KOPT-K1 (cell line): ENCODE measurements around the gene KLHL8.

ENCODE experiments used
- H3K27ac ChIP-seq: fragments of 200-600 bp; sonication (generic); 2 replicates; pipeline ENCODE4 v1.5.1; 2016; ENCODE audit warnings: antibody characterized with exemption, mild to moderate bottlenecking, low read depth, low read length; ENCODE audit not compliant: poor library complexity, severe bottlenecking
- H3K36me3 ChIP-seq: fragments of 200-600 bp; sonication (generic); 2 replicates; pipeline ENCODE4 v1.5.1; 2017; ENCODE audit warnings: antibody characterized with exemption, mild to moderate bottlenecking, low read length, moderate library complexity; ENCODE audit not compliant: insufficient read depth
- H3K9me3 ChIP-seq: fragments of 200-600 bp; sonication (generic); 2 replicates; pipeline ENCODE4 v1.5.1; 2017; ENCODE audit warnings: antibody characterized with exemption, low read length, mild to moderate bottlenecking; ENCODE audit not compliant: insufficient read depth, poor library complexity, severe bottlenecking

KLHL8 gene

DNA sequence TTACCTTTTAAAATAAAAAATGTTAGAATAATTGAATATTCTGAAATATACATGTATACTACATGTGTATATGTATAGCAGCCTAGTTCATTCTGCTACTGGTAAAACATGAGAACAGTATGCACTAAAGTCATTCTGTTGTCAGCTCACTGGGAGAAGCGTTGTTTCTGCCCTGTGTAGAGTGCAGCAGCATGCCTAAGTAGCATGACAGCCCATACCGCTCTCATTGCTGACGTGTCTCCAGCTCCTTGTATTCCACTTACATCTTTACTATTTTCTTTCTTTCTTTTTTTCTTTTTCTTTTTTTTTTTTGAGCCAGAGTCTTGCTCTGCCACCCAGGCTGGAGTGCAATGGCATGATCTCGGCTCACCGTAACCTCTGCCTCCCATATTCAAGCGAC lies 90.7 kb downstream of the KLHL8 start:
- Histone ChIP-seq H3K36me3 (peaks cover 98% of the 10 kb centered on the region), H3K9me3 (no peaks in the 10 kb centered on the region), H3K27ac (no peak overlapping the region)

DNA sequence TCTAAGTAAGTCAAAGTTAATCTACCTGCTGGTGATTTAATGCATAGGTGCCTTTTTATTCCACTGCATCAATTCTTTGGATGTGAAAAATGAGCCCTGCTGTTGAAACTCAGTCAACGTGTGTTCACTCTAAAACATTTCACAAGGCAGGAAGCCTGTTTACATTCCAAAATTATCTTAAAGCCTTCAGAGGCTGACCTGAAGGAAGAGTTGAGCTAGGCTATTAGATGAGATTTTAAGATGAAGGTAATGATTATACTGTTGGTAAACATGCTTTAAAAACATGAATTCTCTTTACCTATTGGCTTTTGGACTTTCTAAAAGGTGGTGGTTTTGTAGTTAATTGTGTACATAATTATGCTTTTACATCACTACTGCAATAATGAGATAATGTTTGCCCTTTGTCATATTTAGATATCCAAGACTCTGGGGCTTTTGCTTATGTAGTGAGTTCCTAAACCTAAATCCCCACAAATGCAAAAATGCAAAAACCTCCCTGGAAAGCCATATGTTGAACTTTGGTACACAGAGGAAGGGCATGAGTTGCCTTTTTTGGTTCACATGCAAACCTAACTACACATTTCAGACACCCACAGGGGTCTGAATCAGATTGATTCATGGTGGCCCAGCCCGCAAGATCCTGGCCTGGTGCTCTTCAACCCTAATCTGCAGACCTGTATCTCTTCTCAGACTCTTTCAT lies 92.3 kb downstream of the KLHL8 start:
- Histone ChIP-seq H3K9me3 (no peaks in the 10 kb centered on the region), H3K27ac (no peak overlapping the region), H3K36me3 (peaks cover 98% of the 10 kb centered on the region)

DNA sequence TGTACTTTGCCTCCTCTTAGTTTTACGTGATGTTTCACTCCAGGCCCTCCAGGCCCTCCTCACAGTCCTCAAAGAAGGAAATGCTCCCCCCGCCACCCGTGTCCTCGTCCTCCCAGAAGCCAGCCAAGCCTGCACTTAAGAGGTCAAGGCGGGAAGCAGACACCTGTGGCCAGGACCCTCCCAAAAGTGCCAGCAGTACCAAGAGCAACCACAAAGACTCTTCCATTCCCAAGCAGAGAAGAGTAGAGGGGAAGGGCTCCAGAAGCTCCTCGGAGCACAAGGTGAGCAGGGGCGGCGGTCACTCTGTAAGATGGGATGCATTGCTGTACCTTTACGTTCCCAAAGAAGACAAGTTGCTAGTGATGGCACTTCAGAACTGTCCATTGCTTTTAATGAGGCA lies 94.4 kb downstream of the KLHL8 start:
- H3K36me3 ChIP-seq: peaks cover 94% of the 10 kb centered on the region
- H3K27ac ChIP-seq: no peak overlapping the region
- no peaks in the 10 kb centered on the region for H3K9me3 ChIP-seq

DNA sequence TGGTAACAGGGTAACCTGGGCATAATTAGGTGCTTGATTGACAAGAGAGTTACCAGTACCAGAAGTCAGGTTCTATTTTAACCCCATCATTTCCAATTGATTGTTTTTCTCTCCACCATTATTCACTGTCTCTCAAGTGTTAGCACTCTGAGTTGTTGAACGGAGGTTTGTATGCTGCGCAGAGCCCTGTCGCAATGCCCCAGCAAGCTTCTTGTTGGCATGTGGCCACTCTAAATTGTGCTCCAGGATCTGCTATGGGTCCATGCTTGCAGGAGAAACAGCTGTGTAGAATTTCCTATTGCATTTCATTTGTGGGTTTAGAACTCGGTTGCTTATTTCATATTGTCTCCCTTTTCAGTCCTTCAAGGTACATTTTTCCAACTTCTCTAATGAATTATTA lies 98.2 kb downstream of the KLHL8 start:
- peaks cover 94% of the 10 kb centered on the region for H3K36me3 ChIP-seq
- no peaks in the 10 kb centered on the region for H3K9me3 ChIP-seq
- no peak overlapping the region for H3K27ac ChIP-seq

DNA sequence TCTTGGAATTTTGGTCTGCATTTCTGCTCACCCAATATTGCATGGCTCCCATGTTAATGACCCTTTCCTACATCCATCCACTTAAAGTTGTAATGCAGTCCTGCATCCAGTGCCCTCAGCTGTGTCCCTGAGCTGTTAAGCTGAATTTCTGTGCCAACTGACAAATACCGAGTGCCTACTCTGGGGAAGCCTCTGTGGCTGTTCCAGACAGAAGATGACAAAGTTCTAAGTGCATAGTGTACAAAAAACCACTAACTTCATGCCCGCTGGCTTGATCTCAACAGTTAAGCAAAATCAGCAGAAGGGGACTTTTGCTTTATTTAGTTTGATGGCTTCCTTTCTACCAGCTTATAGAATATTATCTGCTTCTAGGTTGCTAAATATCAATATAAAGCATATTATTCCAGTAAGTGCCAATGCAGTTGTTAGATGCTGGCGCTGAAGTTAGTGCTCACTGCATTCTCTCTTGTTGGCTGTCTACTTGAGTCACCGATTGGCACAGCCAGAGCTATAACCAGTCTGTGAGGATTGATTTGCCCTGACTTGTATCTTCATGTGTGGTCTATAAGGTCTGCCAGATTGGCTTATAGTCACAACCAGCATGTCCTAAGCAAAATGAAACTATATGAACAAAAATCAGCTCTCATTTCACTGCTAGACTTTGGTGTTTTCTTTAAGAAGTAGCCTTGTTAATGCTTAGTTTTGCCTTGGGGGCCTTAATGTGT lies 98.9 kb downstream of the KLHL8 start:
- no peak overlapping the region for H3K27ac ChIP-seq
- H3K36me3 ChIP-seq: peaks cover 94% of the 10 kb centered on the region

DNA sequence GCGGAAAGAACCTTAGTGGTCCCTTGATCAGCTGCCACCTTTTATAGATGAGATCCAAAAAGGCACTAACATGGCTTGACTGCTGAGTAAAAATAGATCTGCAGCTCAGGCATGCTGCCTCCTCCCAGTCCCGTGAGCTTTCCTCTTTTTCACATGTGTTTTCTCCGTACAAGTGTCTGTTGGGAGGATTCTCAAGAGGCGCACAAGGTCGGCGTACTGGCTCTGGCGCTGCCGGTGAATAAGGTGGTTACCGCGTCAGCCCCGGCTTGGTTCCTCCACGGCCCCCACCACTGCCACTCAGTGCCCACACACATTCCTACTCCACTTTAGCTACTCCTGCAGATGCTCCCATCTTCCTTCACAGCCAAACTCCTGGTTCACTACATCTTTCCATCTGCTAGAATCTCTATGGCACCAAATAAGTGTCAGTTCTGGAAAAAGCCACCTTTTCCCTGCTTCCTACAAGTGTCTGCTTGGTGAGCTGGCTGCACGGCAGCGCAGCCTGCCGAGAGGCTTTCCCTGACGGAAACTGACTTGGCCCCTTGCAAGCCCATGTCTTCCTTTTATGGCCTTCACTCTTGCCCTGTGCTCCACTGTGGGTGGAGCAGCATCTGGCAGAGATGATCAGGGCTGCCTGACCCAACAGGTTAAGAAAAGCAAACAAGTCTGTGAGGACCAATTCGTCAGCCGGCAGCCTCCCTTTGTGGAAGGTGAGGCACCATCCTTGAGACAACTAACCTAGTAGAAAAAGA lies 99.8 kb downstream of the KLHL8 start:
- peaks cover 94% of the 10 kb centered on the region for H3K36me3 ChIP-seq
- no peak overlapping the region for H3K27ac ChIP-seq
- no peaks in the 10 kb centered on the region for H3K9me3 ChIP-seq

More for the DNA sequence above, 98.9 kb downstream of the KLHL8 start:
- H3K9me3 ChIP-seq: no peaks in the 10 kb centered on the region

DNA sequence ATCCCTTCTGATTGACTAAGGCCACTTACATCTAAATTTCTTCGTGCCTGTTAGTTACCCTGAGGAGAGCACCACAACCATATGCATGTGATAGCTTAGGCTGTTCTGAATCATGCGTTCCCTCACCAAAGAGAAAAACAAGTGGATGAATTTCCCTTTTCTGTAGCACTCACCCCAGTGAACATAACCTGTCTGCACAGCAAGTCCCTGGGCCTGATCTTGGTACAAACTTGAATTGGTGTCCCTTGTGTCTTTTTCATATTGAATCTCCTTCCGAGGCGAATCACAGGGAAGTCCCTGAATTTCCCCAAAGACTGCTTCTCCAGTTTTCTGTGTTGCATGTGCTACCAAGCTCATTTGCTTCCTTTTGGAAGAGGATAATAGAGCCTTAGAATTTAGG lies 100.4 kb downstream of the KLHL8 start:
- H3K36me3 ChIP-seq: peaks cover 94% of the 10 kb centered on the region
- no peak overlapping the region for H3K27ac ChIP-seq
- H3K9me3 ChIP-seq: no peaks in the 10 kb centered on the region

DNA sequence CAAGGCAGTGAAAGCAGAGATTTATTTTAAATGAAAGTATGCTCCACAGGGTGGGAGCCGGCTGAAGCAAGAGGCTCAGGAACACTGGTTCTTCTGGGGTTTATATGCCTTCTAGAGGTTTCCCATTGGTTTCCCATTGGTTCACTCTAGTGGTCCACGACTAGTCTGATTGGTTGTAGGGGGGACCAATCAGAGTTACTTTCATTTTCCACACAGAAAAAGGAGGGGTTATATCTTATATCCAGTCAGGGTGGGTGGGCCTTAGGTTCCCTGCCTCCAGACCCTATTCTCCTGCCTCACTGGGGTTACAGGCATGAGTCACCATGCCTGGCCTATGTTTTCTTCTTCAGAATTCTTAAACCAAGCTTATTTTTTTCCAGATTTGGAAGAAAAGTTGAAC lies 101.6 kb downstream of the KLHL8 start:
- Histone ChIP-seq H3K36me3 (peaks cover 92% of the 10 kb centered on the region), H3K27ac (no peak overlapping the region), H3K9me3 (no peaks in the 10 kb centered on the region)

DNA sequence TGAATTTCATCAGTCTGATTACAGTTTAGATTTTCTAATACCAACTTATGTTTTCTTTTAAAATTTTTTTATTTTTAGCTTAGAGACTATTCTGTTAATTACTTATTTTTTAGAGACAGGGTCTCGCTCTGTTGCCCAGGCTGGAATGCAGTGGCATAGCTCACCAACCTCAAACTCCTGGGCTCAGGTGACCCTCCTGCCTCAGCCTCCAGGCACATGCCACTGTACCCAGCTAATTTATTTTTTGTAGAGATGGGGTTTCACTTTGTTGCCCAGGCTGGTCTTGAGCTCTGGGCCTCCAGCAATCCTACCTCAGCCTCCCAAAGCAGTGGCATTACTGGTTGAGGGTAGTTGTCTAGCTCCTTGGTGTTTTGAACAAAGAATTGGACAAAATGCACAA lies 102.0 kb downstream of the KLHL8 start:
- no peak overlapping the region for H3K27ac ChIP-seq
- H3K9me3 ChIP-seq: no peaks in the 10 kb centered on the region
- peaks cover 91% of the 10 kb centered on the region for H3K36me3 ChIP-seq

DNA sequence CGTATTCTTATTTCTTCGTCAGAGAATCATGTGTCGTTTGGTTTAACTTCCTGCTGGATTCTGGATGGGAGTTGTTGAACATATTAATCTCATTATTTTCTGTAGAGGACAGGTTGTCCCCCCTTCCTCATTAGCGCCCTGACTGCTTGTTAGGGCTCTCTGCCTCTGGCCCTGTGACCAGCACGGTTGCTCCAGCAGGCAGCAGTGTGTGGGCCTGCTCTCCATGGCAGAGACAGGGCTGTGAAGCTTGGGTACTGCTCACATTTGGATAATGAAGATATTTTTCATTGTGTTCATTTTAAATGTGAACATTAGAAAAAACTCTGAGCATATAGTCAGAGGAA lies 102.7 kb downstream of the KLHL8 start:
- Histone ChIP-seq H3K27ac (no peak overlapping the region), H3K36me3 (peaks cover 93% of the 10 kb centered on the region), H3K9me3 (no peaks in the 10 kb centered on the region)

DNA sequence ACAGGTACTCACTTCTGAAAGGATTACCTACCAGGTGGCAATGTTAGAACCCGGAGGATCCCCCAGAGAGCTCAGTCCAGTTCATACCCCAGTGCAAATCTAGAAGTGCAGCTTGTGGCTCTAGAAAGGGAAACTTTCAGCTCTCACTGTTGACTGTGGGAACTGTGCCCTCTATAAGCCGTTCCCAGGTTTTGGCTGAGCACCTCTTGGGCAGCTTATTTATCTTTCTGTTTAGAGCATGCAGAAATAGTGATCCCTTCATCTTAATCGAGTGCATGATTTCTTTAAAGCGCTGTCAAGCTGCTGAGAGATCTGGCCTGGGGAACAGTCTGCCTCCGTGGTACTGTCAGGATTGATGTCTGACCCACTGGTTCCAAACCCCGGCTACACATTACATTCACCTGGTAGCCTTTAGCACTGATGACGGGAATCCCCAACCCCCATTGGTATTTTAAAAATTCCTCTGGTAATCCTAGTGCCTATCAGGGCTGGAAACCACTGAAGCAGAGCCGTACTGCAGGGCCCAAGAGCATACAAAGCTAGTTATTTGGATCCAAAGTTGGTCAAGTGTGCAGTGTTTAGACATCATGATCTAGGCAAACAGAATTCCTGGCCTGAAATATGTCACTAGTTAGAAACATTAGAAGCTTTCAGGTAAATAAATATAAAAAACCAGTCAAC lies 103.2 kb downstream of the KLHL8 start:
- Histone ChIP-seq H3K27ac (no peak overlapping the region), H3K36me3 (peaks cover 95% of the 10 kb centered on the region), H3K9me3 (no peaks in the 10 kb centered on the region)

DNA sequence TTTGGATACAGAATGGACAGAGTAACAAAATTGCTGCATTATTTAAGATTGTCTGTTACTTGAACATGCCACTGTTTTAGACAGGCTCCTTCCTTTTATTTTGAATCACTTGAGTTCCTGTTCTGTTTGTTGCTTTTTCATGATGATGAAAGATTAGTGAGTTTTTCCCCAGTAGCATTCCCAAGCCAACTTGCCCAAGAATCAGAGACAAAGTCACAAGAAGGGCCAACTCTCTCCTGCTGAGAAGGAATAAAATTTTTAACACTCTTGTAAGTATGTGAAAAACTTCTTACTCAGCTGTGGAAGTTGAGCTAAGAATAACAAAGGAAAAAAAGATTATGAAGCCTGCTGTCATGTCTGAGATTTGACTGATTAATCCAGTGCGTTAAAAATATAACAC lies 104.2 kb downstream of the KLHL8 start:
- peaks cover 95% of the 10 kb centered on the region for H3K36me3 ChIP-seq
- no peaks in the 10 kb centered on the region for H3K9me3 ChIP-seq
- H3K27ac ChIP-seq: no peak overlapping the region

DNA sequence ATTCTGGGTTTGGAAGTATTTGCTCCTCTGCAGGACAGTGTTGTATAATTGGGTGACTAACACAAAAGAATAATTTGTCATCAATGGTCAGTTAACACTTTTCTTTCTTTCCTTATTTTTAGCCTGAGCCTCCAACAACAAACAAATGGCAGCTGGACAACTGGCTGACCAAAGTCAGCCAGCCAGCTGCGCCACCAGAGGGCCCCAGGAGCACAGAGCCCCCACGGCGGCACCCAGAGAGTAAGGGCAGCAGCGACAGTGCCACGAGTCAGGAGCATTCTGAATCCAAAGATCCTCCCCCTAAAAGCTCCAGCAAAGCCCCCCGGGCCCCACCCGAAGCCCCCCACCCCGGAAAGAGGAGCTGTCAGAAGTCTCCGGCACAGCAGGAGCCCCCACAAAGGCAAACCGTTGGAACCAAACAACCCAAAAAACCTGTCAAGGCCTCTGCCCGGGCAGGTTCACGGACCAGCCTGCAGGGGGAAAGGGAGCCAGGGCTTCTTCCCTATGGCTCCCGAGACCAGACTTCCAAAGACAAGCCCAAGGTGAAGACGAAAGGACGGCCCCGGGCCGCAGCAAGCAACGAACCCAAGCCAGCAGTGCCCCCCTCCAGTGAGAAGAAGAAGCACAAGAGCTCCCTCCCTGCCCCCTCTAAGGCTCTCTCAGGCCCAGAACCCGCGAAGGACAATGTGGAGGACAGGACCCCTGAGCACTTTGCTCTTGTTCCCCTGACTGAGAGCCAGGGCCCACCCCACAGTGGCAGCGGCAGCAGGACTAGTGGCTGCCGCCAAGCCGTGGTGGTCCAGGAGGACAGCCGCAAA lies 106.0 kb downstream of the KLHL8 start:
- no peak overlapping the region for H3K27ac ChIP-seq

DNA sequence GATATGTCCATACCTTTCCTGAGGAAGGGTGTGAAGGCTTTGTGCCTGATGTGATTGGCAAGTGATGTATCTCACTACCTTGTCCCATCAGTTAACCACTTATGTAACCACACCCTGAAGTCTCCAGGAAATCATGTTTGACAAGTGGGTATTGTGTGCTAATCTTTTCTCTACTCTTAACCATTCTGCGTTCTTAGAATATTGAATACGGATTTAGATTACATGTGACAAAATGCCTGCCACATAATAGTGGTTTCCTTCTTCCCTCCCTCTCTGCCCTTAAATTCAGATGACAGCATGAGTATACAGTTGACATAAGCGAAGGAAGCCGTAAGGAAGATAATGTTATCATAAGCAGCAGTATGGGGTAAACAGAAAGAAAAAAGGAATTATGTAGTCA lies 108.4 kb downstream of the KLHL8 start:
- Histone ChIP-seq H3K9me3 (no peaks in the 10 kb centered on the region), H3K36me3 (peaks cover 89% of the 10 kb centered on the region), H3K27ac (no peak overlapping the region)

More for the DNA sequence above, 106.0 kb downstream of the KLHL8 start:
- peaks cover 89% of the 10 kb centered on the region for H3K36me3 ChIP-seq
- no peaks in the 10 kb centered on the region for H3K9me3 ChIP-seq
